Tibial nerve (tissue), 4 donors: ENCODE results near the gene C1orf167. TPM values are rescaled to one million over a fixed set of nuclear protein-coding genes. Genes with fewer than 3 reads are reported as not detected.
A peak's percentile ranks its signal among the peaks of the same experiment; 100 is the strongest.

Experiments used
- DNase-seq, 2 donors: peaks; one replicate each; pipeline ENCODE4 v3.0.0-alpha.2; 2019; ENCODE audit warnings: low spot score in 2 of 2
- H3K27ac ChIP-seq, 4 donors: fragments of 200-600 bp; sonication (generic) in 3 of 4; one replicate each; pipeline ENCODE4 v1.5.1; 2017 to 2019; ENCODE audit warnings: mild to moderate bottlenecking in 1 of 4
- H3K27me3 ChIP-seq, 2 donors: fragments of 200-600 bp; sonication (generic) in 1 of 2; one replicate each; pipeline versions ENCODE4 v1.5.1 to v1.6.0; 2017 to 2019
- H3K36me3 ChIP-seq, 3 donors: fragments of 200-600 bp; sonication (generic); one replicate each; pipeline ENCODE4 v1.5.1; 2018 to 2019
- H3K4me1 ChIP-seq, 4 donors: fragments of 200-600 bp; sonication (generic) in 3 of 4; one replicate each; pipeline ENCODE4 v1.5.1; 2017 to 2019
- H3K4me3 ChIP-seq, 4 donors: fragments of 200-600 bp; sonication (generic) in 3 of 4; one replicate each; pipeline ENCODE4 v1.5.1; 2017 to 2019; ENCODE audit warnings: mild to moderate bottlenecking in 1 of 4, moderate library complexity in 1 of 4
- H3K9me3 ChIP-seq, 4 donors: fragments of 200-600 bp; sonication (generic) in 3 of 4; one replicate each; pipeline ENCODE4 v1.5.1; 2017 to 2019
- EP300 ChIP-seq, 2 donors: sonication (generic); formaldehyde crosslinking; IDR thresholded peaks; one replicate each; pipeline ENCODE4 v1.6.1; 2017; ENCODE audit warnings: antibody characterized with exemption in 2 of 2, mild to moderate bottlenecking in 1 of 2
- POLR2A ChIP-seq, 2 donors: fragments of 450-650 bp; IDR thresholded peaks; one replicate each; pipeline ENCODE4 v1.6.1; 2017; ENCODE audit warnings: antibody characterized with exemption in 2 of 2, mild to moderate bottlenecking in 2 of 2, moderate library complexity in 2 of 2
- WGBS, 2 donors: methylation state at CpG; one replicate each; pipeline ENCODE4 v1.1.5; 2018; 5-methylcytosine and 5-hydroxymethylcytosine counted together
- total RNA-seq, 4 donors: library from RNA; depleted of rRNA; stranded (reverse); fragments of >200 nt; gene quantifications; one replicate each; pipeline ENCODE4 v1.1.0, GENCODE V29; 2016
- TF ChIP-seq, protein P1 (sequence below), 5 experiments: fragments of 200-600 bp in 3 of 5; fragments of 450-650 bp in 2 of 5; sonication (generic) in 3 of 5; IDR thresholded peaks; one replicate each; pipeline ENCODE4 v1.5.1; 2016 to 2019; ENCODE audit warnings: antibody characterized with exemption in 5 of 5, mild to moderate bottlenecking in 3 of 5, moderate library complexity in 2 of 5

C1orf167 gene
- total RNA-seq, 4 donors from 2014 or later, result 4.4 to 13.8 (median 5.1) TPM; not detected in 1

GRCh38 chr1:11720033-11720376, 42.0 kb upstream of the C1orf167 start:
- Histone ChIP-seq H3K36me3 (no peaks in the 10 kb centered on the region), H3K27me3 (no peaks in the 10 kb centered on the region), H3K4me1 (peaks cover 0 to 13% (median 0%) of the 10 kb centered on the region in 4 donors), H3K9me3 (no peaks in the 10 kb centered on the region), H3K27ac (no peak overlapping the region), H3K4me3 (peak overlapping the region in 1 of 4 donors; percentile 48)
- 77 to 80% methylated on average over 12 of the region's 12 CpGs for WGBS, 2 donors
- TF ChIP-seq POLR2A (IDR thresholded peaks at IDR 0.05) (no peak), EP300 (IDR thresholded peaks at IDR 0.05) (no peak)
- TF ChIP-seq, protein P1, sequence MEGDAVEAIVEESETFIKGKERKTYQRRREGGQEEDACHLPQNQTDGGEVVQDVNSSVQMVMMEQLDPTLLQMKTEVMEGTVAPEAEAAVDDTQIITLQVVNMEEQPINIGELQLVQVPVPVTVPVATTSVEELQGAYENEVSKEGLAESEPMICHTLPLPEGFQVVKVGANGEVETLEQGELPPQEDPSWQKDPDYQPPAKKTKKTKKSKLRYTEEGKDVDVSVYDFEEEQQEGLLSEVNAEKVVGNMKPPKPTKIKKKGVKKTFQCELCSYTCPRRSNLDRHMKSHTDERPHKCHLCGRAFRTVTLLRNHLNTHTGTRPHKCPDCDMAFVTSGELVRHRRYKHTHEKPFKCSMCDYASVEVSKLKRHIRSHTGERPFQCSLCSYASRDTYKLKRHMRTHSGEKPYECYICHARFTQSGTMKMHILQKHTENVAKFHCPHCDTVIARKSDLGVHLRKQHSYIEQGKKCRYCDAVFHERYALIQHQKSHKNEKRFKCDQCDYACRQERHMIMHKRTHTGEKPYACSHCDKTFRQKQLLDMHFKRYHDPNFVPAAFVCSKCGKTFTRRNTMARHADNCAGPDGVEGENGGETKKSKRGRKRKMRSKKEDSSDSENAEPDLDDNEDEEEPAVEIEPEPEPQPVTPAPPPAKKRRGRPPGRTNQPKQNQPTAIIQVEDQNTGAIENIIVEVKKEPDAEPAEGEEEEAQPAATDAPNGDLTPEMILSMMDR (IDR thresholded peaks at IDR 0.05), result no peak
- no peak for DNase-seq

- no peak for TF ChIP-seq EP300 (IDR thresholded peaks at IDR 0.05)
- no peak for TF ChIP-seq POLR2A (IDR thresholded peaks at IDR 0.05)
- TF ChIP-seq, protein P1 (IDR thresholded peaks at IDR 0.05), result no peak
- WGBS, 2 donors, result 73 to 76% methylated on average over 4 of the region's 4 CpGs
- no peak for DNase-seq
- no peak overlapping the region for H3K4me3 ChIP-seq
- no peak overlapping the region for H3K27ac ChIP-seq
- no peaks in the 10 kb centered on the region for H3K9me3 ChIP-seq
- H3K27me3 ChIP-seq, result no peaks in the 10 kb centered on the region
- H3K4me1 ChIP-seq, result peaks cover 0 to 13% (median 0%) of the 10 kb centered on the region in 4 donors
- H3K36me3 ChIP-seq, result no peaks in the 10 kb centered on the region
Measured at GRCh38 chr1:11720525-11720924, 41.5 kb upstream of the C1orf167 start.

GRCh38 chr1:11721311-11721710, 40.7 kb upstream of the C1orf167 start:
- TF ChIP-seq EP300 (IDR thresholded peaks at IDR 0.05), result no peak
- TF ChIP-seq, protein P1 (IDR thresholded peaks at IDR 0.05), result no peak
- no peak for TF ChIP-seq POLR2A (IDR thresholded peaks at IDR 0.05)
- no peak overlapping the region for H3K4me3 ChIP-seq
- no peaks in the 10 kb centered on the region for H3K9me3 ChIP-seq
- 68 to 70% methylated on average over 4 of the region's 4 CpGs for WGBS, 2 donors
- H3K27ac ChIP-seq, result no peak overlapping the region
- no peaks in the 10 kb centered on the region for H3K27me3 ChIP-seq
- DNase-seq, result no peak
- peaks cover 0 to 13% (median 0%) of the 10 kb centered on the region in 4 donors for H3K4me1 ChIP-seq
- no peaks in the 10 kb centered on the region for H3K36me3 ChIP-seq

GRCh38 chr1:11722538-11722937, 39.5 kb upstream of the C1orf167 start:
- TF ChIP-seq, protein P1 (IDR thresholded peaks at IDR 0.05), result no peak
- TF ChIP-seq POLR2A (IDR thresholded peaks at IDR 0.05), result no peak
- TF ChIP-seq EP300 (IDR thresholded peaks at IDR 0.05), result no peak
- WGBS, 2 donors, result 24 to 44% methylated on average over 2 of the region's 2 CpGs
- no peaks in the 10 kb centered on the region for H3K27me3 ChIP-seq

GRCh38 chr1:11725616-11726015, 36.4 kb upstream of the C1orf167 start:
- Histone ChIP-seq H3K9me3 (no peaks in the 10 kb centered on the region), H3K4me3 (no peak overlapping the region), H3K4me1 (peaks cover 0 to 16% (median 8%) of the 10 kb centered on the region in 4 donors), H3K27me3 (no peaks in the 10 kb centered on the region), H3K27ac (no peak overlapping the region), H3K36me3 (no peaks in the 10 kb centered on the region)
- DNase-seq, result no peak
- TF ChIP-seq, protein P1 (IDR thresholded peaks at IDR 0.05), result no peak
- WGBS, 2 donors, result 68 to 76% methylated on average over 5 of the region's 5 CpGs

More at GRCh38 chr1:11722538-11722937, 39.5 kb upstream of the C1orf167 start:
- H3K36me3 ChIP-seq, result no peaks in the 10 kb centered on the region
- no peak overlapping the region for H3K4me3 ChIP-seq
- DNase-seq, result no peak
- H3K9me3 ChIP-seq, result no peaks in the 10 kb centered on the region
- peaks cover 0 to 13% (median 0%) of the 10 kb centered on the region in 4 donors for H3K4me1 ChIP-seq
- no peak overlapping the region for H3K27ac ChIP-seq
